OCI-LY7 (cell line): ENCODE data around the gene SLC25A39.

Experiments used
- EZH2phosphoT487 ChIP-seq: fragments of 200-600 bp; sonication (generic); IDR thresholded peaks from 2 replicates; pipeline ENCODE4 v1.6.1; 2018; ENCODE audit warnings: low read depth, borderline replicate concordance, mild to moderate bottlenecking, mixed run types, antibody characterized with exemption, low read length, moderate library complexity, mixed read lengths
- TF ChIP-seq, protein P1 (sequence below): fragments of 200-600 bp; sonication (generic); conservative IDR thresholded peaks from 2 replicates; pipeline ENCODE4 v1.5.1; 2014; ENCODE audit warnings: mild to moderate bottlenecking, antibody characterized with exemption, low read length, moderate library complexity, mixed read lengths

DNA sequence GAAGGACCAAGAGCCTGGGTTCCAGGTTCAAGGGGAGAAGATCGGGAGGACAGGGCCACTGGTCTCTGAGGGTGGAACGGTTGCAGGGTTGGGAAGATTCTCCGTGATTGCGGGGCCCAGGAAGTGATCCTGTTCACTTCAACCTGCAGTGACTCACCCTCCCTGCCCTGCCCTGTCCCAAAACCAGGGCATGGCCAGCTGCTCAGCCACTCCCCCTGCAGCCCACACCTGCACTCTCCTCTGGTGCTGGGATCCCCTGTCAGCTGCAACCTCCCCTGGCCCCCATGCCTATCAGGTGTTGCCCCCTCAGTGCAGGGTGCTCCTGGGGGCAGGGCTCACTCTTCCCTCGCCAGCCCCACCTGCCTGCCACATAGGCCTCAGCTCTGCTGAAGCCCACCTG lies 15.2 kb downstream of the SLC25A39 start:
- TF ChIP-seq, protein P1, sequence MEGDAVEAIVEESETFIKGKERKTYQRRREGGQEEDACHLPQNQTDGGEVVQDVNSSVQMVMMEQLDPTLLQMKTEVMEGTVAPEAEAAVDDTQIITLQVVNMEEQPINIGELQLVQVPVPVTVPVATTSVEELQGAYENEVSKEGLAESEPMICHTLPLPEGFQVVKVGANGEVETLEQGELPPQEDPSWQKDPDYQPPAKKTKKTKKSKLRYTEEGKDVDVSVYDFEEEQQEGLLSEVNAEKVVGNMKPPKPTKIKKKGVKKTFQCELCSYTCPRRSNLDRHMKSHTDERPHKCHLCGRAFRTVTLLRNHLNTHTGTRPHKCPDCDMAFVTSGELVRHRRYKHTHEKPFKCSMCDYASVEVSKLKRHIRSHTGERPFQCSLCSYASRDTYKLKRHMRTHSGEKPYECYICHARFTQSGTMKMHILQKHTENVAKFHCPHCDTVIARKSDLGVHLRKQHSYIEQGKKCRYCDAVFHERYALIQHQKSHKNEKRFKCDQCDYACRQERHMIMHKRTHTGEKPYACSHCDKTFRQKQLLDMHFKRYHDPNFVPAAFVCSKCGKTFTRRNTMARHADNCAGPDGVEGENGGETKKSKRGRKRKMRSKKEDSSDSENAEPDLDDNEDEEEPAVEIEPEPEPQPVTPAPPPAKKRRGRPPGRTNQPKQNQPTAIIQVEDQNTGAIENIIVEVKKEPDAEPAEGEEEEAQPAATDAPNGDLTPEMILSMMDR, result no peak
- no peak for TF ChIP-seq EZH2phosphoT487
